Activated T-cell treated with anti-CD3 and anti-CD28 coated beads for 24 hours (primary cell): ENCODE results near the gene EOLA2.
"Not testable (repeated sequence)": the region's sequence is repeated elsewhere in the genome, so short reads cannot be mapped to it uniquely, and the experiment has no call there.

ENCODE experiments used
- DNase-seq: peaks from one replicate; pipeline ENCODE4 v3.0.0-alpha.2; 2020; ENCODE audit warnings: low read depth

The EOLA2 gene

DNA sequence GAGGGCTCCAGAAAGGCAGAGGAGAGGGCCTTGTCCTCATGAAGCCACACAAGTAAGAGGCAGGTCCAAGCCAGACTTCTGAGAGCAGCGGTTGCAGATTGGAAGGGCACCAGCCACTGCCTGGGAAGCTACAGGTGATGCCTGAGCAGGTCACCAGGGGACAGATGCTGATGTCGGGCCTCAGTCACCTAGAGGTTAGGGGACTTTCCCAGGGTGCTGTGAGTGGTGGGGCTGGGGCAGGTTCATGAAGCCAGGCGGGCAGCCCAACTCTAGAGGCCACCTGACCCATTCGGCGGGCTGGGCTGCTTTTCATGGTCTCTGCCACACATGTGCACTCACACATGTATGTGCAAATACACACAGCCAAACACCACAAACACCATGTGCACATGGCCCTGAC is 5.3 kb downstream of the EOLA2 start:
- not testable (repeated sequence) for DNase-seq

DNA sequence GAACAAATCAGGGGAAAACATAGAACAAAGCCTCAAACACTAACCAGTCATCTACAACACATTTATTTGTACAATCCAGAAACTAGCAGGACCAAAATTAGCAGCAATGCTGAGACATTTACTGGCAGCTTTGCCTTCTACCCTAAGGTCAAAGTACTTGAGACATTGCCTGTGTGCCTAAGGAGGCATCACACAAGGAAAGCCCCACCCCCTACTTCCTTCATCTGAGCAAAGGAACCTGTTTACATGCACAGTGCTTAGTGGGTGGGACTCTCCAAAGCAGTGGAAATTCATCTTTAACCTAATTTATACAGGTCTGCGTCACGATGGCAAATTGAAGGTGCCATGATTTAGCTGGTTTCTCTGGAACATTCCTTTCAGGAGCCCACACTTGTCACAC is 6.1 kb downstream of the EOLA2 start:
- DNase-seq = not testable (repeated sequence)

DNA sequence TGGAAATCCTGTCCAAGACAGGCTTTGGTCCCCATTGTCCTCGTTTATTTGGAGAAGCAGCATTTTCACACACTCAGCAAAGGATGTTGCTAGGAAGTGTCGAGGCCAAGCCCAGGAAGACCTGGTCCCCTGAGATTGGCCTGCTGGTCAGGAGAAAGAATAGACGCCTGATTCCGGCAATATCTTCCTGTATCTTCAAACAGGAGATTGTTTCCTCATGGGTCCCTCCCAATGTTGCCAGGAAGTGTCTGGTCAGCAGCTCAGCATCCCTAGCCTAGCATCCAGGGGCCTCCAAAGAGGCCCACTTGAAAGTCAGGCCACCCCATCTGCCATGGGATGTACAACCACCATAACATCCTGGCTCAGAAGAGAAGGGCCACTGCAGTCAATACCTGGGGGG is 6.9 kb downstream of the EOLA2 start:
- DNase-seq = not testable (repeated sequence)

DNA sequence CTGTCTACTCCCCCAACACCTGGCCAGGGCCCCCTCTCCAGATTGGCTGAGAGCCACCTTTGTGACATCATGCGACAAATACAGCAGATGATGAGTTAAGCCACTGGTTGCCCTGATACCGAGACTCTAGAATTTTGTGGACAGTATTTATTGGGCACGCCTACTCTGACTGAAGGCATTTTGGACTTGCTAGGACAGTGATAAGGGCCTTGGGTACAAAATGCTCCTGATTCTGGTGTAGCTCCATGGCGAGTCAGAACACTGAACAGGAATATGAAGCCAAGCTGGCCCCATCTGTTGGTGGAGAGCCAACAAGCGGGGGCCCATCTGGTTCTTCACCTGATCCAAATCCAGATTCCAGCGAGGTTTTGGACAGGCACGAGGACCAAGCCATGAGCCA is 8.9 kb downstream of the EOLA2 start, which contains the start of gene HSFX4:
Gene HSFX4, plus strand, starts transcription at position 174 of the 400 bp plus-strand sequence. Its CDS starts 72 bp downstream, at position 246.
- not testable (repeated sequence) for DNase-seq

DNA sequence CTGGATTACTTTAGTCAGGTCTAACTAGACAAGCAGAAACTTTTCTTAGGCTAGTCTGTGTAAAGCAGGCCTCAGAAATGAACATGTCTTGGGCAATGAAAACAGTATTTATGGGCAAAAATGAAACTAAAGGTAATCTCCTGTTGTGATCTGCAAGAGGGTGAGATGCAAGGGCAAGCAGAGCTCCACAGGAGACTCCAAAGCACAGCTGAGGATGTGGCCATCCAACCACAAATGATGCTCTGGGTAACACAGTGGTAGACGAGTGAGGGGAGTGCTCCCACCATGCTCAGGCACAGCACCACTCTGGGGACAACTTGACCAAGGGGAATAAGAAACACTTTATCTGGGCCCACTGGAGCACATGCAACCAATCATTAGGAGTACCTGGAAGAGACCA is 9.7 kb downstream of the EOLA2 start:
- not testable (repeated sequence) for DNase-seq

DNA sequence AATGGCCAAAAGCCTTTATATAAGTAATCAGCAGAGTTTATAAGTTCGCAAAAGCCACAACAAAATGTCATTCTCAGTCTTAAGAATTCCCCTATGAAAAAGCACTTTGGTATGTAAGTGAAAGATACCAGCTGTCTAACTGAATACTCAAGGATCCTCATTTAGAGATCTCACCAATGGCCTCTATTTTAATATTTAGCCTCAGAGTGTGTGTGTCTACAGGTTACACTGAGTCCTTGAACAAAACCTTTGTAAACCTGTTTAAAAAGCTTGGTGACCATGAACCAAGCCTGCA is 10.4 kb downstream of the EOLA2 start:
- not testable (repeated sequence) for DNase-seq

DNA sequence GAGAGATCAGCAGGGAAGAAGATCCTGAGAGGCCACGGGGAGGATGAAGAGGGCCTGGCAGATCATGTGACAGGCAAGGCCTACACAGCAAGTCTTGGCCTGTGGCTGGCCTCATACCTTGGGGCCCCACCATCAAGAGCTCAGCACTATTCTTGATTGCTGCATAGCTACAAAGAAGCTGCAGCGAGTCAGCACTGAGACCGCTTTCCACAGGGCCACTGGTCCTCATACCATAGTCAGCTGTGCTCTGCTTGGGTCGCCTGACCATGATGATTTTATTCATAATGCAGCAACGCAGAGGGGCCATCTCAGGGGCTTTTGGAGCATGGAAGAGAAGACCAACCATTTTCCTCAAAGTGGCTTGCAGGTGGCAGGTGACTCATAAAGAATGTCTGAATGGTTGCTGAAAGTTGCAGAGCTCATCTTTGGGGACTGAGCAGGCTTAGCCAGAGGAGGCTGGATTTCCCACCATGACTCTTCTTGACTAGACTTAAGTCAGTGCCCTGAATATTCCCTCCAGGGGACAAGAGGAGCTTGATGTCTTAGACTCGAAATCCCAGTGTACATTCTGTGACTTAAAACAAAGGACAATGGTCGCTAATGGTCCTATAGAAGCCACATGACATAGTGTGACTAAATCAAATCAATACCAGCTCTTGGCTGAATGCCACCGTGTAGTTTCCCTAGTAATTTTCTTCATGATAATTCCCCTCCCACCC is 10.9 kb downstream of the EOLA2 start:
- DNase-seq = not testable (repeated sequence)

DNA sequence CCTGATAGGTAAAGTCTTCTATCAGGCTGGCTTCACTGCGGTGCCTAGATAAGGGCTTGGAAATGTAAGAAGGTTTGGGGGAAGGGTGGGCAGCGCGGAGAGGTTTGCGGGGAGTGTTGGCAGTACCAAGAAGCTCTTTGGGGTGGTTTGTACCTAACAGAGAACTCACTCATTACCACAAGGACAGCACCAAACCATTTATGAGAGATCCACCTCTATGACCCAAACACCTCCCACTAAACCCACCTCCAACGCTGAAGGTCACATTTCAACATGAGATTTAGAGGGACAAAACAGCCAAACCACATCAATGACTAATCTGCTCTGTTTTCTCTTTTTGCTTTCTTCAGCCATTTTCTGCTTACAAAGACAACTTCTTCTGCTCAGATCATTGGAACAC is 13.9 kb downstream of the EOLA2 start:
- not testable (repeated sequence) for DNase-seq

DNA sequence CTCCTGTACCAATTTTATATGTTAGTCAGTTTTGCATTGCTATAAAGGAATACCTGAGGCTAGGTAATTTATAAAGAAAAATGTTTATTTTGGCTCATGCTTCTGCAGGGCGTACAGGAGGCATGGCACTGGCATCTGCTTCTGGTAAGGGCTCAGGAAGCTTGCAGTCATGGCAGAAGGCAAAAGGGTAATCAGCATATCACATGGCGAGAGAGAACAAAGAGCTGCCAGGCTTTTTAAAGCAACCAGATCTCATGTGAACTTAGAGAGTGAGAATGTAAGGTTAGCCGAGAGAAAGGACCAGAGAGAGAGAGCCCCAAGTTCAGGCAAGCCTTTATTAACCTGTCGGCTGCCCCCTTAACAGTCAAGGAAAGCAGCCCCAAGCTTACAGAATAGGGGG is 14.5 kb downstream of the EOLA2 start:
- not testable (repeated sequence) for DNase-seq

DNA sequence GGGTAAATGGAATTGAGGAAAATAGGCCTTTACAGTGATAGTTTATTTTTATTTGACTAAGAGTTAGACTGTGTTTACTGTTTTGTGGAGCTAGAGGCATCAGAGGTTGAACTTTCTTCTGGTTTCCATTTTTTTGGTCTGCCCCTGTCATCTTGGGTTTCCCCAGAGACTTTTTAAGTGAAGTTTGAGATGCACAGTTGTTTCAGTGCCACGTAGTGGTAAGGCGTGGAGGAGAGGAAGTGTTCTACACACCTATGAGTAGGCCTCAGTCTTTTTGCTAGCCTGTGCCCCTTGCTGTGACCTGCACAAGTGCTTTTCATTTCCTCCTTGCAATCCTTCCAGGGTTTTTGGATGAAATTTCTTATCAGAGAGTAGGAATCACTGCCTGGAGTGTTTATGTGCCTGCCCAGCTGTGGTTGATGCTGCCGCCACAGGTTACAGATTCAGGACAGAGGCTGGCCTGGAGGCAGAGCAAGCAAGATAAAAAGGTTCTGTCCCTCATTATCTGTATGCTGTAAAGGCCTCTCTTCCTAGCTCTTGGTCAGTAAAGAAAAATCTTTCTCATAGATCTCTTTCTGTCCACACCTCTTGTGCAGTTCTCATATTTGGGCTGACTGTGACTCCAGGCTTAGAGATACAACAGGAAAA is 21.4 kb downstream of the EOLA2 start:
- no peak for DNase-seq

DNA sequence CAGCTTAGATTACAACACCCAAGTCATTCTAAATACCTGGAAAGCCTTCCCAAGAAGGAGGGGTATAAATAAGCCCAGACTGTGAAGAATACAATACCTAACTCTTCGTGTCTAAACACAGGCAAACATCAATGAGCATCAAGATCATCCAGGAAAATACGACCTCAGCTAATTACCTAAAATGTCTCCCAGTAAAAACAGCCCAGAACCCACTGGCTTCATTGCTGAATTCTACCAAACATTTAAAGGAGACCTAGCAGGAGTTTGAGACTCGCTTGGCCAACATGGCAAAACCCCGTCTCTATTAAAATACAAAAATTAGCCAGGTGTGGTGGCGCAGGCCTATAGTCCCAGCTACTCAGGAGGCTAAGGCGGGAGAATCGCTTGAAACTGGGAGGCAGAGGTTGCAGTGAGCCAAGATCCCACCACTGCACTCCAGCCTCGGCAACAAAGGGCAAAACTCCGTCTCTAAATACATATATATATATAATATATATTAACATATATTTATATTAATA is 28.1 kb downstream of the EOLA2 start:
- no peak for DNase-seq

DNA sequence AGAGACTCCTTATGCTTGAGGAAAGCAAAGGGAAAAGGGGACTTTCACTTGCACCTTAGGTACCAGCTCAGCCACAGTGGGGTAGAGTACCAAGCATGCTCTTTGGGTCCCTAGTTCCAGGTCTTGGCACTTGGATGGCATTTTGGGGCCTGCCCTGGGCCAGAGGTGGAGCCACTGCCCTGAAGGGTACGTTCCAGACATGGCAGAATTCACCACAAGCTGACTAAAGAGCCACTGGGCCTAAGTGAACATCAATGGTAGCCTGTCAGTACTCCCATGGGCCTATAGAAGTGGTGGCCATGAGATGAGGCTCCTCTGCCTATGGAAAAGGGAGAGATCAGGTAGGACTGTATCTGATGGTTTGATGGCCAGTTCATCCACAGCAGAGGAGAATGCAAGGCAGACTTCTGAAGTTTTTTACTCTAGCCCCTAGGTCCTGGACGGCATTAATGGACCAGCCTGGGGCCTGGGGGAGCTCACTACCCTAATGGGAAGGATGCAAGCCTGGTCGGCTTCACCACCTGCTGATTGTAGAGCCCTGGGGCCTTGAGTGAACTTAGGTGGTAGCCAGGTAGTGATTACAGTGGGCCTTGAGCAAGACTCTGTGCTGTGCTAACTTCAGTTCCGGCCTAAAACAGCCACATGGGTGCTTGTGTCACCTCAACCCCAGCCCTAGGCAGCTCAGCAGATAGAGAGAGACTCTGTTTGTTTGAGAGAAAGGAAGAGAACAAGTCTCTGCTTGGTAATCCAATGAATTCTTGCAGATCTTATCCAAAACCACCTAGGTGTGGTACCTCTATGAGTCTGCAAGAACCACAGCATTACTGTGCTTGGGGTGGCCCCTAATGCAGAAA is 28.7 kb downstream of the EOLA2 start:
- DNase-seq = no peak

DNA sequence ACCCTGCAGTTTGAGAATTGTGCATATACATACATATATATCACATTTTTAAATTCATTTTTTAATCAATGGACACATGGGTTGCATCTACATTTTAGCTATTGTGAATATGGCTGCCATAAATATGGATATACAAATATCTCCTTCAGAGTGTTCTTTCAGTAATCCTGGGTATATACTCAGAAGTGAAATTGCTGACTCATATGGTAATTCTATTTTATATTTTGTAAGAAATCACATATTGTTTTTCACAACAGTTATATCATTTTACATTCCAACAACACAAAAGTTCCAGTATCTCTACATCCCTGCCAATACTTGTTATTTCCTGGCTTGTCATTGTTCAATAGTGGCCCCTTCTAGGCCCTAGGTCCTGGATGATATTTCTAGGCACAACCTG is 29.6 kb downstream of the EOLA2 start:
- no peak for DNase-seq

DNA sequence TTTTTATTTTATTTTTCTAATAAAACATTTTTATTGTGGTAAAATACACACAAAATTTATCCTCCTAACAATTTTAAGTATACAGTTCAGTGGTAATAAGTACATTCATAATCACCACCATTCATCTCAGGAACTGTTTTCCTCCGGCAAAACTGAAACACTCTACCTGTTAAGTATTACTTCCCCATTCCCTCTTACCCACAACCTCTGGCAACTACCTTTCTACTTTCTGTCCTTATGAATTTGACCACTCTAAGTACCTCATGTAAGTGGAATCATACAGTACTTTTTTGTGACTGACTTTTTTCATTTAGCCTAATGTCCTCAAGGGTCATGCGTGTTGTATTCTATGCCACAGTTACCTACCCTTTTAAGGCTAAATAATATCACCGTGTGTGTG is 30.0 kb downstream of the EOLA2 start:
- DNase-seq = no peak

DNA sequence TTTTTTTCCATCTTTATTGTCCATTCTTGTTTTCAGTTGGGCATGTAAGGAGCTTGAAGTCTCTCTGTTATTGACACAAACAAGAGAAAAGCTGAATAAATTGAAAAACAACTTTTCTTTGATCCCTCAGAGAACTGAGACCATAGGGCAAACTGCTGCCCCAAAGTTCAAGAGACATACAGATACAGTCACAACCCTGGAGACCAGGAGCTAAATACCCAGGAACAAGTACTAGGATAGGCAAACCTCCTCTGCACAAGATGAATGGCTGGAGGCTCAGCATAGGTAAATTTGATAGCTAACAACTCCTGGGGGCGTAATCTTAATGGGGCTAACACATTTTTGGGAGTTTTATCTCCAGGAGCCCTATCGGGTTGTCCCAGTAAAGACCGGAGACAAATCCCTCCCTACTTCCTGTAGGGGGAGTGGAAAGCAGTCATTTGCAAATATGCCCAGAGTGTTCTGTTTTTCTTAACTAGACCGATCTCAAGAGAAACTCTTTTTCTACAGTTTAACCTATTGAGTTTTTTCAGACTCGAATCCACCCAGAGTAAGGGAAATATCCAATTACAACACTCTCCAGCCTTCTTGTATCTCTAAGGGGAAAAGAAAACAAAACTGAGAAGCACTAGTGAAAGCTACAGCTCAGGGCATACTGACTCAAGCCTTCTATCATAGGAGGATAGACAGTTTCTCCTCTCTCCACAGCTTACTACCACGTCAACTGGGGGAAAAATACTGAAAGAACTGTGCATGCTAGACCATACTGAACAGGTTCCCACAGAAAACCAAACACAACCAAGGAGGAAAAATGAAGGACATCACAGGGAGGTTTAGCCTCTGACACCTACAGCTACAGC is 34.2 kb downstream of the EOLA2 start:
- no peak for DNase-seq

DNA sequence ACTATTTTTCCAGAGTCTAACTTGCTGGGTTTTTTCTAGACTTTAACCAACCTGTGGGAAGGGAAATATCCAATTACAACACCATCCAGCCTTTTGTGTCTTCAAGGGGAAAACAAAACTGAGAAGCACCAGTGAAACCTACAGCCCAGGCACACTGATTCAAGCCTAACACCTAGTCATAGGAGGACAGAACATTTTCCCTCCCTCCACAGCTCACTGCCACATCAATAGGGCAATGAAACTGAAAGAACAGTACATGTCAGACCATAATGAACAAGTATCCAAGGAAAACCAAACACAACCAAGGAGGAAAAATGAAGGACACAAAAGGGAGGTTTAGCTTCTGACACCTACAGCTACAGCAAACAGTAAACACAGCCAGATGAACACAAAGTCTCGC is 39.7 kb downstream of the EOLA2 start:
- DNase-seq = no peak

DNA sequence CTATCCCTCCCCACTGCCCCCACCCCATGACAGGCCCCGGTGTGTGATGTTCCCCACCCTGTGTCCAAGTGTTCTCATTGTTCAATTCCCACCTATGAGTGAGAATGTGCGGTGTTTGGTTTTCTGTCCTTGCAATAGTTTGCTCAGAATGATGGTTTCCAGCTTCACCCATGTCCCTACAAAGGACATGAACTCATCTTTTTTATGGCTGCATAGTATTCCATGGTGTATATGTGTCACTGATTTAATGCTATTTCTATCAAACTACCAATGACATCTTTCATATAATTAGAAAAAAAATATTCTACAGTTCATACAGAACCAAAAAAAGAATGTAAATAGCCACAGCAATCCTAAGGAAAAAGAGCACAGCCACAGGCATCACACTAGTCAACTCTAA is 47.5 kb downstream of the EOLA2 start:
- not testable (repeated sequence) for DNase-seq
